Measurements from ENCODE around the gene MFAP2.

GRCh38 chr1:16926491-16927073 lies 53.8 kb downstream of the MFAP2 start:
- TF ChIP-seq CTCF (conservative IDR thresholded peaks at IDR 0.05; ENCODE audit: low read depth, low read length): no peak
- TF ChIP-seq EZH2 (IDR thresholded peaks at IDR 0.05; ENCODE audit: borderline replicate concordance, low read depth, low read length, poor library complexity, severe bottlenecking): no peak

All from A673 (cell line).